IMR-90 (cell line): Measurements from ENCODE around the gene ARHGEF37. TPM values are rescaled to one million over a fixed set of nuclear protein-coding genes. Genes with fewer than 3 reads are reported as not detected.

Experiments
- ATAC-seq: fragments of 200-7000 bp; cut with Tn5 transposase; 2 replicates; pipeline ENCODE4 v1.9.1; 2020; ENCODE audit warnings: low read depth, mild to moderate bottlenecking, moderate library complexity
- BruUV-seq: library from RNA; stranded (reverse); fragments of 400-500 nt; replicated peaks from 2 replicates; lab custom pipeline; 2021; lab: Mats Ljungman, UMichigan
- CTCF ChIA-PET: fragments of 300-600 bp; formaldehyde crosslinking; extraction: SDS; loops from one replicate; lab custom pipeline; 2021; ENCODE audit warnings: antibody characterized with exemption; lab: Yijun Ruan, JAX
- POLR2A ChIA-PET: fragments of 300-600 bp; sonication (Branson Sonifier 250); formaldehyde crosslinking; loops from one replicate; lab custom pipeline; 2022; ENCODE audit warnings: antibody characterized with exemption; ENCODE audit not compliant: unreplicated experiment; lab: Charles Lee
- DNase-seq: peaks from one replicate; pipeline ENCODE4 v3.0.0; 2013
- H2AFZ ChIP-seq: replicated peaks from 2 replicates; pipeline ENCODE3; 2013; ENCODE audit warnings: low read length, mild to moderate bottlenecking; ENCODE audit not compliant: poor library complexity
- H2AK5ac ChIP-seq: 2 replicates; pipeline ENCODE4 v1.6.1; 2013; ENCODE audit warnings: low read depth, low read length, inconsistent platforms
- H2AK9ac ChIP-seq: replicated peaks from 2 replicates; pipeline ENCODE3; 2013; ENCODE audit warnings: mild to moderate bottlenecking, low read depth, low read length, moderate library complexity; ENCODE audit not compliant: poor library complexity
- H2BK120ac ChIP-seq: 2 replicates; pipeline ENCODE4 v1.6.1; 2013; ENCODE audit warnings: low read depth, low read length, inconsistent platforms
- H2BK15ac ChIP-seq: 3 replicates; pipeline ENCODE4 v1.6.1; 2013; ENCODE audit warnings: low read depth, low read length, inconsistent platforms
- H2BK20ac ChIP-seq: 2 replicates; pipeline ENCODE4 v1.6.1; 2013; ENCODE audit warnings: low read depth, mild to moderate bottlenecking, inconsistent platforms, low read length, moderate library complexity
- H2BK5ac ChIP-seq: 2 replicates; pipeline ENCODE4 v1.6.1; 2013; ENCODE audit warnings: mild to moderate bottlenecking, low read depth, low read length, inconsistent platforms; ENCODE audit not compliant: poor library complexity, severe bottlenecking
- H3K14ac ChIP-seq: replicated peaks from 2 replicates; pipeline ENCODE4 v1.6.1; 2013; ENCODE audit warnings: low read depth, low read length, inconsistent platforms
- H3K18ac ChIP-seq: 2 replicates; pipeline ENCODE4 v1.6.1; 2013; ENCODE audit warnings: low read depth, low read length, control low read depth
- H3K23ac ChIP-seq: 2 replicates; pipeline ENCODE4 v1.6.1; 2013; ENCODE audit warnings: low read depth, low read length, inconsistent platforms
- H3K27ac ChIP-seq: 2 replicates; pipeline ENCODE4 v1.5.1; 2013; ENCODE audit warnings: mild to moderate bottlenecking, control low read depth, low read length; ENCODE audit not compliant: insufficient read depth
- H3K27me3 ChIP-seq: 2 replicates; pipeline ENCODE4 v1.6.1; 2013; ENCODE audit warnings: low read length; ENCODE audit not compliant: control insufficient read depth, insufficient read depth
- H3K36me3 ChIP-seq: 2 replicates; pipeline ENCODE4 v1.6.1; 2013; ENCODE audit warnings: low read length, mixed read lengths; ENCODE audit not compliant: control insufficient read depth, insufficient read depth
- H3K4ac ChIP-seq: 2 replicates; pipeline ENCODE4 v1.6.1; 2013; ENCODE audit warnings: low read depth, low read length, inconsistent platforms
- H3K4me1 ChIP-seq: 2 replicates; pipeline ENCODE4 v1.6.1; 2013; ENCODE audit warnings: low read length, mixed read lengths; ENCODE audit not compliant: control insufficient read depth, insufficient read depth
- H3K4me2 ChIP-seq: 2 replicates; pipeline ENCODE4 v1.6.1; 2013; ENCODE audit warnings: low read depth, mild to moderate bottlenecking, control low read depth, low read length, moderate library complexity
- H3K4me3 ChIP-seq: 2 replicates; pipeline ENCODE4 v1.5.1; 2013; ENCODE audit warnings: low read depth, mild to moderate bottlenecking, control low read depth, low read length, moderate library complexity; ENCODE audit not compliant: insufficient read depth
- H3K56ac ChIP-seq: 2 replicates; pipeline ENCODE4 v1.6.1; 2013; ENCODE audit warnings: low read length, inconsistent platforms; ENCODE audit not compliant: insufficient read depth; ENCODE audit errors: extremely low read depth
- H3K79me1 ChIP-seq, 2 experiments: 2 replicates each; pipeline ENCODE4 v1.6.1; 2013; ENCODE audit warnings: low read length in 2 of 2, inconsistent platforms in 1 of 2, low read depth in 1 of 2
- H3K9ac ChIP-seq: 2 replicates; pipeline ENCODE4 v1.6.1; 2013; ENCODE audit warnings: low read depth, low read length, control low read depth
- H3K9me1 ChIP-seq: 2 replicates; pipeline ENCODE4 v1.6.1; 2013; ENCODE audit warnings: low read length, inconsistent platforms; ENCODE audit not compliant: insufficient read depth
- H3K9me3 ChIP-seq: 2 replicates; pipeline ENCODE4 v1.6.1; 2013; ENCODE audit warnings: low read length; ENCODE audit not compliant: control insufficient read depth, insufficient read depth
- H4K20me1 ChIP-seq: 2 replicates; pipeline ENCODE4 v1.6.1; 2013; ENCODE audit warnings: low read length, inconsistent platforms; ENCODE audit not compliant: insufficient read depth
- H4K5ac ChIP-seq: 2 replicates; pipeline ENCODE4 v1.6.1; 2013; ENCODE audit warnings: mild to moderate bottlenecking, low read depth, low read length, control low read depth
- H4K8ac ChIP-seq, 2 experiments: 2 replicates each; pipeline ENCODE4 v1.6.1; 2013; ENCODE audit warnings: low read depth in 2 of 2, low read length in 2 of 2, control low read depth in 1 of 2, inconsistent platforms in 1 of 2
- H4K91ac ChIP-seq: 2 replicates; pipeline ENCODE4 v1.6.1; 2013; ENCODE audit warnings: low read depth, low read length, inconsistent platforms; ENCODE audit not compliant: insufficient read depth
- CEBPB ChIP-seq: IDR thresholded peaks from 2 replicates; pipeline ENCODE4 v1.6.1; 2012; ENCODE audit warnings: low read depth, low read length, improper control_type of control experiment
- CHD1 ChIP-seq: IDR thresholded peaks from 2 replicates; pipeline ENCODE4 v1.6.1; 2012; ENCODE audit warnings: low read depth, low read length, improper control_type of control experiment
- CTCF ChIP-seq: conservative IDR thresholded peaks from 2 replicates; pipeline ENCODE4 v1.5.1; 2012; ENCODE audit warnings: mild to moderate bottlenecking, low read depth, low read length, improper control_type of control experiment
- FOS ChIP-seq: fragments of 150-350 bp; IDR thresholded peaks from 2 replicates; pipeline ENCODE4 v1.6.1; 2016; ENCODE audit warnings: low read depth, low read length
- MAFK ChIP-seq: IDR thresholded peaks from 2 replicates; pipeline ENCODE4 v1.6.1; 2012; ENCODE audit warnings: low read depth, low read length, improper control_type of control experiment
- MXI1 ChIP-seq: IDR thresholded peaks from 2 replicates; pipeline ENCODE4 v1.6.1; 2012; ENCODE audit warnings: low read depth, mild to moderate bottlenecking, low read length, moderate library complexity, borderline replicate concordance
- NFE2L2 ChIP-seq: fragments of 150-350 bp; IDR thresholded peaks from 2 replicates; pipeline ENCODE4 v1.6.1; 2016; ENCODE audit warnings: low read depth, mild to moderate bottlenecking, low read length
- RAD21 ChIP-seq: IDR thresholded peaks from 2 replicates; pipeline ENCODE4 v1.6.1; 2012; ENCODE audit warnings: low read length, improper control_type of control experiment
- RFX5 ChIP-seq: IDR thresholded peaks from 2 replicates; pipeline ENCODE4 v1.8.0; 2012; ENCODE audit warnings: low read depth, mild to moderate bottlenecking, low read length, moderate library complexity
- SMC3 ChIP-seq: fragments of 150-350 bp; IDR thresholded peaks from 2 replicates; pipeline ENCODE4 v1.6.1; 2016; ENCODE audit warnings: low read depth, mild to moderate bottlenecking, antibody characterized with exemption, low read length, moderate library complexity
- WGBS, 2 experiments: methylation state at CpG; one replicate each; pipeline versions ENCODE4 v1.1.5 to v1.1.7; 2013; ENCODE audit warnings: missing lambda C conversion rate in 2 of 2; ENCODE audit not compliant: insufficient read length in 1 of 2; ENCODE audit errors: extremely low coverage in 2 of 2; 5-methylcytosine and 5-hydroxymethylcytosine counted together
- dilution Hi-C: fragments of 300-500 bp; cut with HindIII; formaldehyde crosslinking; loops from one replicate; pipeline ENCODE4 v1.14.3; 2018; ENCODE audit warnings: low sequenced_read_pairs; ENCODE audit not compliant: unreplicated experiment
- in situ Hi-C: fragments of 300-500 bp; cut with MboI; formaldehyde crosslinking; loops from 3 replicates; pipeline ENCODE4 v1.14.3; 2019; ENCODE audit warnings: low sequenced_read_pairs, inconsistent platforms, mixed read lengths
- intact Hi-C: fragments of 100-400 bp; cut with micrococcal nuclease; formaldehyde crosslinking; loops from 2 replicates; pipeline ENCODE4 v1.10.0; 2022
- polyA plus RNA-seq, 3 experiments: library from polyadenylated mRNA; depleted of rRNA; stranded (reverse); fragments of >200 nt; gene quantifications; 2 replicates each; pipeline ENCODE4 v1.2.3, GENCODE V29; 2012; ENCODE audit warnings: low replicate concordance in 1 of 3
- total RNA-seq: library from RNA; depleted of rRNA; stranded (reverse); fragments of >200 nt; gene quantifications from 2 replicates; pipeline ENCODE4 v1.2.3, GENCODE V29; 2012
- TF ChIP-seq, protein P1 (sequence below): fragments of 150-350 bp; IDR thresholded peaks from 2 replicates; pipeline ENCODE4 v1.6.1; 2016; ENCODE audit warnings: low read depth, mild to moderate bottlenecking, low read length, moderate library complexity, borderline replicate concordance

The ARHGEF37 gene
- total and polyA plus RNA-seq, 2 of the 4 experiments (the other 2 are of a cell fraction): 0.39 to 0.54 TPM

DNA sequence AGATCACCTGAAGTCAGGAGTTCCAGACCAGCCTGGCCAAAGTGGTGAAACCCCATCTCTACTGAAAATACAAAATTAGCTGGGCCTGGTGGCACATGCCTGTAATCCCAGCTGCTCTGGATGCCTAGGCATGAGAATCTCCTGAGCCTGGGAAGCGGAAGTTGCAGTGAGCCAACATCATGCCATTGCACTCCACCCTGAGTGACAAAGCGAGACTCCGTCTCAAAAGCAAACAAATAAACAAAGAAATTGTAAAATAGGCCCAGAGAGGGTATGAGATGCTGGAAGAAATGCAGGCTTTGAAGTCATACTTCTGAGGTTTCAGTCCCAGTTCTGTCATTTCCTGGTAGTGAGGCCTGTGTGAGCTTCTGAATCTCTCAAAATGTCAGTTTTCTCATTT, 5.3 kb upstream of the ARHGEF37 start:
- Histone ChIP-seq H3K27me3 (no peaks in the 10 kb centered on the region), H3K36me3 (no peaks in the 10 kb centered on the region), H3K4me1 (peaks cover 3% of the 10 kb centered on the region), H3K9ac (no peak overlapping the region), H3K18ac (no peak overlapping the region), H2AK5ac (no peak overlapping the region), H3K9me1 (peaks cover 4% of the 10 kb centered on the region), H3K79me1 (no peaks in the 10 kb centered on the region; a peak in 1 of 4 replicates), H4K8ac (no peak overlapping the region), H4K20me1 (no peaks in the 10 kb centered on the region), H3K4ac (no peak overlapping the region), H3K4me2 (no peak overlapping the region), H2BK15ac (no peak overlapping the region), H2AFZ (no peak overlapping the region), H2BK5ac (no peak overlapping the region), H4K5ac (no peak overlapping the region), H3K23ac (no peak overlapping the region), H3K14ac (no peak overlapping the region), H3K27ac (no peak overlapping the region), H2BK20ac (no peak overlapping the region), H3K4me3 (no peak overlapping the region), H2AK9ac (no peak overlapping the region), H3K9me3 (no peaks in the 10 kb centered on the region), H4K91ac (no peak overlapping the region), H2BK120ac (no peak overlapping the region), H3K56ac (no peak overlapping the region)
- ATAC-seq: no peak
- BruUV-seq: no TSS peak
- DNase-seq: no peak
- in situ Hi-C loops (no loop called here), dilution Hi-C loops (no loop called here), intact Hi-C loops (no loop called here)
- CTCF ChIA-PET: interaction anchor here (0.7 kb wide), 1 partner anchor 121 kb away, joined by 3 read pairs; no protein-coding TSS in a partner anchor
- no CpG with 5 or more reads among the region's 3 CpGs for WGBS, 2 experiments
- TF ChIP-seq SMC3: no peak
- no peak for TF ChIP-seq NFE2L2
- no peak for TF ChIP-seq MAFK
- no peak for TF ChIP-seq CHD1
- TF ChIP-seq CTCF: no peak
- TF ChIP-seq, protein P1, sequence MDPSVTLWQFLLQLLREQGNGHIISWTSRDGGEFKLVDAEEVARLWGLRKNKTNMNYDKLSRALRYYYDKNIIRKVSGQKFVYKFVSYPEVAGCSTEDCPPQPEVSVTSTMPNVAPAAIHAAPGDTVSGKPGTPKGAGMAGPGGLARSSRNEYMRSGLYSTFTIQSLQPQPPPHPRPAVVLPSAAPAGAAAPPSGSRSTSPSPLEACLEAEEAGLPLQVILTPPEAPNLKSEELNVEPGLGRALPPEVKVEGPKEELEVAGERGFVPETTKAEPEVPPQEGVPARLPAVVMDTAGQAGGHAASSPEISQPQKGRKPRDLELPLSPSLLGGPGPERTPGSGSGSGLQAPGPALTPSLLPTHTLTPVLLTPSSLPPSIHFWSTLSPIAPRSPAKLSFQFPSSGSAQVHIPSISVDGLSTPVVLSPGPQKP: no peak
- TF ChIP-seq RAD21: no peak
- no peak for TF ChIP-seq RFX5
- no peak for TF ChIP-seq MXI1
- no peak for TF ChIP-seq FOS
- no peak for TF ChIP-seq CEBPB
- POLR2A ChIA-PET: no interaction called here
